K562 (cell line): ENCODE measurements around the gene MERTK. TPM values are rescaled to one million over a fixed set of nuclear protein-coding genes. Genes with fewer than 3 reads are reported as not detected.

Source experiments
- CBFA2T3 ChIP-seq: fragments of 450-650 bp; IDR thresholded peaks from 2 replicates; pipeline ENCODE4 v1.6.1; 2017
- CEBPG ChIP-seq, 3 experiments: fragments of 200-800 bp in 1 of 3; sonication (Bioruptor generic) in 1 of 3; sonication (generic) in 1 of 3; formaldehyde crosslinking in 1 of 3; IDR thresholded peaks in 2 of 3; conservative IDR thresholded peaks in 1 of 3; 2 replicates each; pipeline versions ENCODE4 v1.6.1 to v1.8.0; 2016 to 2022; ENCODE audit warnings: missing compliant biosample characterization in 2 of 3, missing genetic modification characterization in 2 of 3, mild to moderate bottlenecking in 1 of 3, missing genetic modification reagents in 1 of 3
- DIDO1 ChIP-seq: fragments of 450-650 bp; IDR thresholded peaks from 2 replicates; pipeline ENCODE4 v1.6.1; 2016; ENCODE audit warnings: low read depth, missing biosample characterization, missing genetic modification characterization
- EP300 ChIP-seq: IDR thresholded peaks from 2 replicates; pipeline ENCODE4 v1.6.1; 2012; ENCODE audit warnings: low read length, improper control_type of control experiment
- ETV1 ChIP-seq: fragments of 450-650 bp; conservative IDR thresholded peaks from 2 replicates; pipeline ENCODE4 v1.6.1; 2016; ENCODE audit warnings: missing genetic modification characterization, control low read depth, low read depth, missing compliant biosample characterization
- GATA2 ChIP-seq: sonication (generic); formaldehyde crosslinking; IDR thresholded peaks from 2 replicates; pipeline ENCODE4 v1.4.0; 2020; ENCODE audit warnings: mild to moderate bottlenecking, missing genetic modification reagents
- HDAC3 ChIP-seq: fragments of 450-650 bp; IDR thresholded peaks from 2 replicates; pipeline ENCODE4 v1.6.1; 2018; ENCODE audit warnings: borderline replicate concordance, mild to moderate bottlenecking, moderate library complexity; ENCODE audit not compliant: partially characterized antibody
- HOXB6 ChIP-seq: fragments of 250-450 bp; sonication (Bioruptor Pico); IDR thresholded peaks from 2 replicates; pipeline ENCODE4 v1.5.1; 2022; ENCODE audit warnings: mild to moderate bottlenecking, borderline replicate concordance
- MTA1 ChIP-seq: fragments of 450-650 bp; IDR thresholded peaks from 2 replicates; pipeline ENCODE4 v1.6.1; 2017; ENCODE audit warnings: borderline replicate concordance
- NFIC ChIP-seq: fragments of 450-650 bp; IDR thresholded peaks from 2 replicates; pipeline ENCODE4 v1.6.1; 2017; ENCODE audit warnings: mild to moderate bottlenecking, inconsistent platforms
- RCOR1 ChIP-seq, 2 experiments: IDR thresholded peaks; 2 replicates each; pipeline ENCODE4 v1.6.1; 2012; ENCODE audit warnings: low read depth in 2 of 2, low read length in 2 of 2, borderline replicate concordance in 1 of 2, improper control_type of control experiment in 1 of 2
- SMARCA4 ChIP-seq: fragments of 450-650 bp; IDR thresholded peaks from 2 replicates; pipeline ENCODE4 v1.6.1; 2016
- SMARCE1 ChIP-seq: fragments of 450-650 bp; IDR thresholded peaks from 2 replicates; pipeline ENCODE4 v1.7.1; 2016; ENCODE audit warnings: mild to moderate bottlenecking
- STAG1 ChIP-seq: sonication (generic); formaldehyde crosslinking; IDR thresholded peaks from 2 replicates; pipeline ENCODE4 v1.5.0; 2020; ENCODE audit warnings: missing genetic modification reagents, borderline replicate concordance
- STAT5A ChIP-seq: IDR thresholded peaks from 2 replicates; pipeline ENCODE4 v1.6.1; 2012; ENCODE audit warnings: low read length, inconsistent platforms, borderline replicate concordance
- U2AF1 ChIP-seq: fragments of 200-400 bp; formaldehyde crosslinking; optimal IDR thresholded peaks from 2 replicates; pipeline ENCODE3; 2017; ENCODE audit warnings: mild to moderate bottlenecking, low read depth, low read length, moderate library complexity
- ZBED1 ChIP-seq: IDR thresholded peaks from 2 replicates; pipeline ENCODE4 v1.6.1; 2014
- ZNF347 ChIP-seq: fragments of 450-650 bp; formaldehyde crosslinking; IDR thresholded peaks from 2 replicates; pipeline ENCODE4 v1.4.0; 2020; ENCODE audit warnings: low read depth, mild to moderate bottlenecking, moderate library complexity
- polyA plus RNA-seq, 8 experiments: library from polyadenylated mRNA; depleted of rRNA in 4 of 8; stranded (reverse) in 5 of 8; unstranded in 3 of 8; fragments of >200 nt; fragmentation: Nextera tagmentation in 2 of 8; fragmentation: Illumina TruSeq in 1 of 8; extraction: Ambion mirVana in 2 of 8; extraction: Trizol in 1 of 8; gene quantifications; 2 replicates each; pipeline versions ENCODE4 v1.2.1 to v1.2.3, GENCODE V29; 2011 to 2014; ENCODE audit warnings: inconsistent platforms in 1 of 8, missing spikeins in 1 of 8
- total RNA-seq, 7 experiments: library from RNA; depleted of rRNA in 6 of 7; stranded (reverse); fragments of >200 nt in 6 of 7; fragmentation: Illumina TruSeq in 2 of 7; extraction: Trizol in 2 of 7; gene quantifications; 2 replicates each; pipeline versions ENCODE4 v1.2.1 to v1.2.3, GENCODE V29; 2011 to 2021; ENCODE audit warnings: low replicate concordance in 1 of 7
- TF ChIP-seq, protein P1 (sequence below): sonication (generic); formaldehyde crosslinking; IDR thresholded peaks from 2 replicates; pipeline ENCODE4 v1.8.1; 2023; ENCODE audit warnings: mild to moderate bottlenecking, missing genetic modification reagents
- TF ChIP-seq, protein P2 (sequence below): fragments of 450-650 bp; IDR thresholded peaks from 2 replicates; pipeline ENCODE4 v1.6.1; 2014; ENCODE audit warnings: low read depth, mild to moderate bottlenecking, moderate library complexity, borderline replicate concordance
- TF ChIP-seq, protein P3 (sequence below): fragments of 450-650 bp; IDR thresholded peaks from 2 replicates; pipeline ENCODE4 v1.6.1; 2018; ENCODE audit warnings: mild to moderate bottlenecking, low read depth; ENCODE audit not compliant: partially characterized antibody

Gene MERTK
- total and polyA plus RNA-seq, 9 of the 15 experiments (the other 6 are each of a cell fraction or from before 2014, with no cell fraction given) = 0.23 to 1.6 (median 0.74) TPM

DNA sequence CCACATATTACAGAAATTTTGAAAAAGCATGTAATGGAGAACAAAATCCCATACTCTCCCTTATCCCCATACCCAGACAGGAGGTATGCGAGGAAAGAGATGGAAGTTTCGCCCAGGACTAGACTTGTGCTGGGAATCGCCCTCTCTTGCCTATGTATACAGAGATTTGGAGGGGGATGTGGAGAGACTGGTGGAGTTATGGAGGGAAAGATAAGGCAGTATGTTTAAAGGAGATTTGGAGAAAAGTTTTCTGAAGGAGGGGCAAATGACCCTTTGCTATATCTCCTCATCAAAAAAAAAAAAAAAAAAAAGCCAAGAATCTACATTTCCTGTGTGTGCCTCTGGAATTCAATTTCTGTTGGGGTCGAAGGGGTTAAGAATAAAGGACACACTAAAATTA is 75.3 kb downstream of the MERTK start (continued):
- TF ChIP-seq, protein P1, sequence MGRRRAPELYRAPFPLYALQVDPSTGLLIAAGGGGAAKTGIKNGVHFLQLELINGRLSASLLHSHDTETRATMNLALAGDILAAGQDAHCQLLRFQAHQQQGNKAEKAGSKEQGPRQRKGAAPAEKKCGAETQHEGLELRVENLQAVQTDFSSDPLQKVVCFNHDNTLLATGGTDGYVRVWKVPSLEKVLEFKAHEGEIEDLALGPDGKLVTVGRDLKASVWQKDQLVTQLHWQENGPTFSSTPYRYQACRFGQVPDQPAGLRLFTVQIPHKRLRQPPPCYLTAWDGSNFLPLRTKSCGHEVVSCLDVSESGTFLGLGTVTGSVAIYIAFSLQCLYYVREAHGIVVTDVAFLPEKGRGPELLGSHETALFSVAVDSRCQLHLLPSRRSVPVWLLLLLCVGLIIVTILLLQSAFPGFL (CRISPR knock-in tag) = no peak
- no peak for TF ChIP-seq STAG1
- peak in 1 of 2 experiments; percentile 83; a peak in 2 of 4 replicates for TF ChIP-seq RCOR1 (IDR thresholded peaks at IDR 0.05; ENCODE audit: borderline replicate concordance in 1 of 2, low read depth in 2 of 2, low read length in 2 of 2)
- peak; percentile 87 for TF ChIP-seq CBFA2T3
- TF ChIP-seq SMARCE1 = peak; percentile 59
- TF ChIP-seq, protein P2, sequence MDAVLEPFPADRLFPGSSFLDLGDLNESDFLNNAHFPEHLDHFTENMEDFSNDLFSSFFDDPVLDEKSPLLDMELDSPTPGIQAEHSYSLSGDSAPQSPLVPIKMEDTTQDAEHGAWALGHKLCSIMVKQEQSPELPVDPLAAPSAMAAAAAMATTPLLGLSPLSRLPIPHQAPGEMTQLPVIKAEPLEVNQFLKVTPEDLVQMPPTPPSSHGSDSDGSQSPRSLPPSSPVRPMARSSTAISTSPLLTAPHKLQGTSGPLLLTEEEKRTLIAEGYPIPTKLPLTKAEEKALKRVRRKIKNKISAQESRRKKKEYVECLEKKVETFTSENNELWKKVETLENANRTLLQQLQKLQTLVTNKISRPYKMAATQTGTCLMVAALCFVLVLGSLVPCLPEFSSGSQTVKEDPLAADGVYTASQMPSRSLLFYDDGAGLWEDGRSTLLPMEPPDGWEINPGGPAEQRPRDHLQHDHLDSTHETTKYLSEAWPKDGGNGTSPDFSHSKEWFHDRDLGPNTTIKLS = no peak
- TF ChIP-seq STAT5A = no peak
- TF ChIP-seq HOXB6 (CRISPR knock-in tag) = no peak
- peak; percentile 54; the same call in 1 of the 2 replicates for TF ChIP-seq GATA2 (CRISPR knock-in tag)
- no peak for TF ChIP-seq U2AF1
- no peak for TF ChIP-seq ZBED1
- TF ChIP-seq DIDO1 (tag) = no peak
- peak; percentile 32; the same call in 1 of the 2 replicates for TF ChIP-seq NFIC
- TF ChIP-seq EP300 = peak; percentile 50; the same call in 1 of the 2 replicates
- no peak for TF ChIP-seq HDAC3
- peak; percentile 77 for TF ChIP-seq SMARCA4
- no peak for TF ChIP-seq ZNF347
- TF ChIP-seq CEBPG (CRISPR knock-in tag; IDR thresholded peaks at IDR 0.05) = no peak
- TF ChIP-seq CEBPG (tag; conservative IDR thresholded peaks at IDR 0.05 in 1 of 2, IDR thresholded peaks at IDR 0.05 in 1 of 2) = no peak
- TF ChIP-seq, protein P3, sequence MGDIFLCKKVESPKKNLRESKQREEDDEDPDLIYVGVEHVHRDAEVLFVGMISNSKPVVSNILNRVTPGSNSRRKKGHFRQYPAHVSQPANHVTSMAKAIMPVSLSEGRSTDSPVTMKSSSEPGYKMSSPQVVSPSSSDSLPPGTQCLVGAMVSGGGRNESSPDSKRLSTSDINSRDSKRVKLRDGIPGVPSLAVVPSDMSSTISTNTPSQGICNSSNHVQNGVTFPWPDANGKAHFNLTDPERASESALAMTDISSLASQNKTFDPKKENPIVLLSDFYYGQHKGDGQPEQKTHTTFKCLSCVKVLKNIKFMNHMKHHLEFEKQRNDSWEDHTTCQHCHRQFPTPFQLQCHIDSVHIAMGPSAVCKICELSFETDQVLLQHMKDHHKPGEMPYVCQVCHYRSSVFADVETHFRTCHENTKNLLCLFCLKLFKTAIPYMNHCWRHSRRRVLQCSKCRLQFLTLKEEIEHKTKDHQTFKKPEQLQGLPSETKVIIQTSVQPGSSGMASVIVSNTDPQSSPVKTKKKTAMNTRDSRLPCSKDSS = no peak
- TF ChIP-seq ETV1 (tag) = no peak
- no peak for TF ChIP-seq MTA1
